Stimulated activated naive B cell treated with anti-CD40 and anti-IgM and Interleukin-4, amounts not matched to agents 10 μg/mL and 1 μg/mL and 100 μg/mL, for 72 hours (primary cell): Measurements from ENCODE around the gene PIP4K2C.
"Not testable (repeated sequence)": the region's sequence is repeated elsewhere in the genome, so short reads cannot be mapped to it uniquely, and the experiment has no call there.

Experiments used
- ATAC-seq, 2 donors: fragments of 150-1000 bp; cut with Tn5 transposase; replicated peaks; 2 replicates each; pipeline ENCODE4 v1.10.0; 2021; ENCODE audit warnings: moderate library complexity in 1 of 2
- DNase-seq: peaks from one replicate; pipeline ENCODE4 v3.0.0; 2021
- H3K27ac Mint-ChIP-seq: one replicate; pipeline ENCODE4 v1.8.0; 2022; ENCODE audit warnings: mild to moderate bottlenecking, mixed read lengths
- H3K27me3 Mint-ChIP-seq, 2 donors: one replicate each; pipeline ENCODE4 v1.8.0; 2022; ENCODE audit warnings: mixed read lengths in 2 of 2
- H3K36me3 Mint-ChIP-seq, 2 donors: one replicate each; pipeline ENCODE4 v1.8.0; 2022; ENCODE audit warnings: mixed read lengths in 2 of 2, mild to moderate bottlenecking in 1 of 2
- H3K4me1 Mint-ChIP-seq, 2 donors: one replicate each; pipeline ENCODE4 v1.8.0; 2022; ENCODE audit warnings: mixed read lengths in 2 of 2, mild to moderate bottlenecking in 1 of 2
- H3K4me3 Mint-ChIP-seq, 2 donors: one replicate each; pipeline ENCODE4 v1.8.0; 2022; ENCODE audit warnings: mild to moderate bottlenecking in 2 of 2, mixed read lengths in 2 of 2, moderate library complexity in 1 of 2
- H3K9me3 Mint-ChIP-seq, 2 donors: one replicate each; pipeline ENCODE4 v1.8.0; 2022; ENCODE audit warnings: mixed read lengths in 2 of 2, mild to moderate bottlenecking in 1 of 2

Gene PIP4K2C

GRCh38 chr12:57584690-57585089 lies 6.3 kb upstream of the PIP4K2C start:
- peaks cover 18 to 48% of the 10 kb centered on the region in 2 donors for H3K27me3 Mint-ChIP-seq
- H3K9me3 Mint-ChIP-seq = no peaks in the 10 kb centered on the region
- ATAC-seq (no peak), DNase-seq (no peak)
- no peak overlapping the region for H3K27ac Mint-ChIP-seq
- H3K36me3 Mint-ChIP-seq = no peaks in the 10 kb centered on the region
- H3K4me1 Mint-ChIP-seq = peaks cover 2 to 7% of the 10 kb centered on the region in 2 donors
- H3K4me3 Mint-ChIP-seq = no peak overlapping the region

- Mint-ChIP-seq H3K27ac (no peak overlapping the region), H3K9me3 (no peaks in the 10 kb centered on the region), H3K4me3 (no peak overlapping the region), H3K36me3 (no peaks in the 10 kb centered on the region), H3K27me3 (peaks cover 18 to 47% of the 10 kb centered on the region in 2 donors), H3K4me1 (peaks cover 2 to 8% of the 10 kb centered on the region in 2 donors)
- ATAC-seq (no peak), DNase-seq (no peak)
Observed at GRCh38 chr12:57585156-57585555, 5.8 kb upstream of the PIP4K2C start.

- DNase-seq (no peak), ATAC-seq (no peak)
- Mint-ChIP-seq H3K27me3 (peaks cover 18 to 38% of the 10 kb centered on the region in 2 donors), H3K4me3 (no peak overlapping the region), H3K27ac (no peak overlapping the region), H3K36me3 (peaks cover 0 to 1% of the 10 kb centered on the region in 2 donors), H3K9me3 (no peaks in the 10 kb centered on the region), H3K4me1 (peaks cover 7 to 14% of the 10 kb centered on the region in 2 donors)
Observed at GRCh38 chr12:57586128-57586527, 4.9 kb upstream of the PIP4K2C start.

- DNase-seq (no peak), ATAC-seq (no peak)
- Mint-ChIP-seq H3K9me3 (no peaks in the 10 kb centered on the region), H3K27me3 (peaks cover 12 to 30% of the 10 kb centered on the region in 2 donors), H3K36me3 (peaks cover 0 to 3% of the 10 kb centered on the region in 2 donors), H3K4me3 (no peak overlapping the region), H3K27ac (no peak overlapping the region), H3K4me1 (peaks cover 12 to 21% of the 10 kb centered on the region in 2 donors)
Observed at GRCh38 chr12:57586832-57587429, 4.1 kb upstream of the PIP4K2C start.

GRCh38 chr12:57588951-57589610 lies 1.9 kb upstream of the PIP4K2C start:
- Mint-ChIP-seq H3K27me3 (peaks cover 3 to 13% of the 10 kb centered on the region in 2 donors), H3K4me1 (peaks cover 18 to 24% of the 10 kb centered on the region in 2 donors)
- DNase-seq, H3K27ac Mint-ChIP-seq, H3K36me3 Mint-ChIP-seq, H3K9me3 Mint-ChIP-seq, H3K4me3 Mint-ChIP-seq, ATAC-seq: not testable (repeated sequence)

GRCh38 chr12:57590479-57590863 lies 521 bp upstream of the PIP4K2C start:
- peaks cover 4 to 5% of the 10 kb centered on the region in 2 donors for H3K36me3 Mint-ChIP-seq
- H3K27ac Mint-ChIP-seq = peak overlapping the region; percentile 82
- H3K4me3 Mint-ChIP-seq = peak overlapping the region; percentile 88 to 90
- H3K9me3 Mint-ChIP-seq = no peaks in the 10 kb centered on the region
- peaks cover 18 to 24% of the 10 kb centered on the region in 2 donors for H3K4me1 Mint-ChIP-seq
- ATAC-seq (no peak), DNase-seq (no peak)
- no peaks in the 10 kb centered on the region for H3K27me3 Mint-ChIP-seq

- peaks cover 18 to 24% of the 10 kb centered on the region in 2 donors for H3K4me1 Mint-ChIP-seq
- ATAC-seq = no peak
- no peak for DNase-seq
- peak overlapping the region; percentile 82 for H3K27ac Mint-ChIP-seq
- H3K4me3 Mint-ChIP-seq = peak overlapping the region; percentile 88 to 90
- peaks cover 11 to 18% of the 10 kb centered on the region in 2 donors for H3K36me3 Mint-ChIP-seq
- H3K27me3 Mint-ChIP-seq = no peaks in the 10 kb centered on the region
- H3K9me3 Mint-ChIP-seq = no peaks in the 10 kb centered on the region
Observed at GRCh38 chr12:57591782-57592325, 862 bp downstream of the PIP4K2C start.

- H3K4me3 Mint-ChIP-seq = peak overlapping the region; percentile 88 to 90
- H3K9me3 Mint-ChIP-seq = no peaks in the 10 kb centered on the region
- no peaks in the 10 kb centered on the region for H3K27me3 Mint-ChIP-seq
- DNase-seq = no peak
- peaks cover 18 to 24% of the 10 kb centered on the region in 2 donors for H3K4me1 Mint-ChIP-seq
- no peak overlapping the region for H3K27ac Mint-ChIP-seq
- peaks cover 18 to 26% of the 10 kb centered on the region in 2 donors for H3K36me3 Mint-ChIP-seq
- no peak for ATAC-seq
Observed at GRCh38 chr12:57592551-57593165, 1.7 kb downstream of the PIP4K2C start.

GRCh38 chr12:57593187-57593586 lies 2.2 kb downstream of the PIP4K2C start:
- Mint-ChIP-seq H3K4me1 (peaks cover 18 to 24% of the 10 kb centered on the region in 2 donors), H3K36me3 (peaks cover 20 to 29% of the 10 kb centered on the region in 2 donors), H3K27ac (no peak overlapping the region), H3K27me3 (no peaks in the 10 kb centered on the region), H3K4me3 (no peak overlapping the region), H3K9me3 (no peaks in the 10 kb centered on the region)
- ATAC-seq (no peak), DNase-seq (no peak)

- H3K27ac Mint-ChIP-seq = no peak overlapping the region
- peaks cover 58 to 65% of the 10 kb centered on the region in 2 donors for H3K36me3 Mint-ChIP-seq
- ATAC-seq = no peak
Observed at GRCh38 chr12:57600395-57600794, 9.4 kb downstream of the PIP4K2C start.

GRCh38 chr12:57602544-57602943 lies 11.6 kb downstream of the PIP4K2C start:
- H3K9me3 Mint-ChIP-seq = no peaks in the 10 kb centered on the region
- no peak overlapping the region for H3K27ac Mint-ChIP-seq
- peaks cover 44 to 45% of the 10 kb centered on the region in 2 donors for H3K36me3 Mint-ChIP-seq
- ATAC-seq (no peak), DNase-seq (no peak)
- peaks cover 30 to 34% of the 10 kb centered on the region in 2 donors for H3K27me3 Mint-ChIP-seq
- peaks cover 1 to 24% of the 10 kb centered on the region in 2 donors for H3K4me1 Mint-ChIP-seq
- H3K4me3 Mint-ChIP-seq = no peak overlapping the region

More at GRCh38 chr12:57600395-57600794, 9.4 kb downstream of the PIP4K2C start:
- DNase-seq = no peak
- H3K4me1 Mint-ChIP-seq = peaks cover 1 to 19% of the 10 kb centered on the region in 2 donors
- H3K9me3 Mint-ChIP-seq = no peaks in the 10 kb centered on the region
- no peak overlapping the region for H3K4me3 Mint-ChIP-seq
- peaks cover 16 to 19% of the 10 kb centered on the region in 2 donors for H3K27me3 Mint-ChIP-seq

- no peak overlapping the region for H3K27ac Mint-ChIP-seq
- peaks cover 30 to 34% of the 10 kb centered on the region in 2 donors for H3K27me3 Mint-ChIP-seq
- no peaks in the 10 kb centered on the region for H3K9me3 Mint-ChIP-seq
- H3K4me1 Mint-ChIP-seq = peaks cover 1 to 24% of the 10 kb centered on the region in 2 donors
- no peak for DNase-seq
- no peak for ATAC-seq
- peaks cover 40 to 41% of the 10 kb centered on the region in 2 donors for H3K36me3 Mint-ChIP-seq
- peak overlapping the region in 1 of 2 donors; percentile 84 for H3K4me3 Mint-ChIP-seq
Observed at GRCh38 chr12:57603324-57603723, 12.3 kb downstream of the PIP4K2C start.

GRCh38 chr12:57603815-57604453 lies 12.9 kb downstream of the PIP4K2C start:
- Mint-ChIP-seq H3K4me3 (peak overlapping the region; percentile 81 to 84), H3K27ac (peak overlapping the region; percentile 75), H3K9me3 (no peaks in the 10 kb centered on the region), H3K27me3 (peaks cover 35 to 40% of the 10 kb centered on the region in 2 donors), H3K4me1 (peaks cover 1 to 24% of the 10 kb centered on the region in 2 donors), H3K36me3 (peaks cover 36 to 40% of the 10 kb centered on the region in 2 donors)
- ATAC-seq (no peak), DNase-seq (no peak)

GRCh38 chr12:57604454-57604991 lies 13.5 kb downstream of the PIP4K2C start, which contains the start of gene DTX3:
Gene DTX3 (plus strand): TSS chr12:57604824. CDS start chr12:57606518, 1,694 bp downstream.
- peaks cover 1 to 24% of the 10 kb centered on the region in 2 donors for H3K4me1 Mint-ChIP-seq
- DNase-seq (no peak), ATAC-seq (peak; percentile 66)
- H3K27me3 Mint-ChIP-seq = peaks cover 41 to 46% of the 10 kb centered on the region in 2 donors
- peaks cover 31 to 34% of the 10 kb centered on the region in 2 donors for H3K36me3 Mint-ChIP-seq
- peak within 1 kb of the TSS; percentile 75 for H3K27ac Mint-ChIP-seq
- no peaks in the 10 kb centered on the region for H3K9me3 Mint-ChIP-seq
- peak within 1 kb of the TSS; percentile 81 to 84 for H3K4me3 Mint-ChIP-seq
